Bronchial epithelial cell (primary cell): ENCODE data around the gene PTPRN2. TPM values are rescaled to one million over a fixed set of nuclear protein-coding genes. Genes with fewer than 3 reads are reported as not detected.

Source experiments
- DNase-seq: peaks from one replicate; pipeline ENCODE4 v3.0.0-alpha.2; 2010; ENCODE audit warnings: low read depth
- FAIRE-seq: peaks from 2 replicates; lab custom pipeline; 2011; peaks lifted over from hg19 to GRCh38; lab: Jason Lieb, UNC
- H3K27me3 ChIP-seq: 2 replicates; pipeline ENCODE4 v1.5.1; 2011; ENCODE audit warnings: low read length; ENCODE audit not compliant: control insufficient read depth, insufficient read depth
- H3K36me3 ChIP-seq: 2 replicates; pipeline ENCODE4 v1.5.1; 2011; ENCODE audit warnings: low read length; ENCODE audit not compliant: control insufficient read depth, insufficient read depth
- H3K4me3 ChIP-seq: 2 replicates; pipeline ENCODE4 v1.5.1; 2011; ENCODE audit warnings: mild to moderate bottlenecking, low read depth, low read length, control low read depth
- total RNA-seq: library from RNA; depleted of rRNA; stranded (reverse); fragments of >200 nt; gene quantifications from 2 replicates; pipeline ENCODE4 v1.2.1, GENCODE V29; 2014
- TF ChIP-seq, protein P1 (sequence below): IDR thresholded peaks from 2 replicates; pipeline ENCODE4 v1.5.1; 2011; ENCODE audit warnings: mild to moderate bottlenecking, moderate library complexity, low read length, control low read depth, inconsistent platforms; ENCODE audit not compliant: insufficient read depth, severe bottlenecking

Gene PTPRN2
- total RNA-seq, 1 donor from 2014 or later: 1.1 TPM

DNA sequence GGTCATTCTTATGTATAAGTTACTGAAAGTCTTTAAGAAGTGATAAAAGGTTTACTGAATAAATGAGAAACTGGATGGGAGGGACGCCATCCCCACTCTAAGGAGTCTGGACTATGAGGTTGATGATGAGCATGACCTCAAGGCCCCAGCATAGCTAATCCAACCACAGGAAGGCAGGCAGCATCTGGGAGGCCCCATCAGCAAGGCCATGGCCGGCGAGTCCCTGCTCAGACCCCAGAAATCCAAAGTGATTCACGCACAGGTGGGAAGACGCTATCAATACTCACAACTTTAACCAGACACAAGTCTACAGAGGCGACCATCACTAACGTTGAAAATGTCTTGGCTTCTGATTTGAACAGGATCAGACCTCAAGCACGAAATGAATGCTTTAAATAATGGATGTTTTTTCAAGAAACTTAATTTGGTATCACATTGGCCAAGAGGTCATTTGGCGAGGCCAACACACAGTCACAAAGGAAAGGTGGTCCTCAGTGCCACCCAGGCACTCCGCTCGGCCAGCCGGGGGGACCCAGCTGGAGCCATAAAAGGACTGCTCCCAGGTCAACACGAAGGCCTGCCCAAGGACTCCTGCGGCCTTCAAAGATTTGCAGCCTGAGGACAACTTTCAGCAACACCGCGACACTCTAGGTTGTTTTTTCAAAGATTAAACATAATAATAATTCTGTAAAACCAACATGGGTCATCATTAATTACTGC lies 228.5 kb downstream of the PTPRN2 start:
- Histone ChIP-seq H3K27me3 (no peaks in the 10 kb centered on the region), H3K4me3 (no peak overlapping the region), H3K36me3 (no peaks in the 10 kb centered on the region)
- FAIRE-seq (no peak), DNase-seq (no peak)
- TF ChIP-seq, protein P1, sequence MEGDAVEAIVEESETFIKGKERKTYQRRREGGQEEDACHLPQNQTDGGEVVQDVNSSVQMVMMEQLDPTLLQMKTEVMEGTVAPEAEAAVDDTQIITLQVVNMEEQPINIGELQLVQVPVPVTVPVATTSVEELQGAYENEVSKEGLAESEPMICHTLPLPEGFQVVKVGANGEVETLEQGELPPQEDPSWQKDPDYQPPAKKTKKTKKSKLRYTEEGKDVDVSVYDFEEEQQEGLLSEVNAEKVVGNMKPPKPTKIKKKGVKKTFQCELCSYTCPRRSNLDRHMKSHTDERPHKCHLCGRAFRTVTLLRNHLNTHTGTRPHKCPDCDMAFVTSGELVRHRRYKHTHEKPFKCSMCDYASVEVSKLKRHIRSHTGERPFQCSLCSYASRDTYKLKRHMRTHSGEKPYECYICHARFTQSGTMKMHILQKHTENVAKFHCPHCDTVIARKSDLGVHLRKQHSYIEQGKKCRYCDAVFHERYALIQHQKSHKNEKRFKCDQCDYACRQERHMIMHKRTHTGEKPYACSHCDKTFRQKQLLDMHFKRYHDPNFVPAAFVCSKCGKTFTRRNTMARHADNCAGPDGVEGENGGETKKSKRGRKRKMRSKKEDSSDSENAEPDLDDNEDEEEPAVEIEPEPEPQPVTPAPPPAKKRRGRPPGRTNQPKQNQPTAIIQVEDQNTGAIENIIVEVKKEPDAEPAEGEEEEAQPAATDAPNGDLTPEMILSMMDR: no peak

DNA sequence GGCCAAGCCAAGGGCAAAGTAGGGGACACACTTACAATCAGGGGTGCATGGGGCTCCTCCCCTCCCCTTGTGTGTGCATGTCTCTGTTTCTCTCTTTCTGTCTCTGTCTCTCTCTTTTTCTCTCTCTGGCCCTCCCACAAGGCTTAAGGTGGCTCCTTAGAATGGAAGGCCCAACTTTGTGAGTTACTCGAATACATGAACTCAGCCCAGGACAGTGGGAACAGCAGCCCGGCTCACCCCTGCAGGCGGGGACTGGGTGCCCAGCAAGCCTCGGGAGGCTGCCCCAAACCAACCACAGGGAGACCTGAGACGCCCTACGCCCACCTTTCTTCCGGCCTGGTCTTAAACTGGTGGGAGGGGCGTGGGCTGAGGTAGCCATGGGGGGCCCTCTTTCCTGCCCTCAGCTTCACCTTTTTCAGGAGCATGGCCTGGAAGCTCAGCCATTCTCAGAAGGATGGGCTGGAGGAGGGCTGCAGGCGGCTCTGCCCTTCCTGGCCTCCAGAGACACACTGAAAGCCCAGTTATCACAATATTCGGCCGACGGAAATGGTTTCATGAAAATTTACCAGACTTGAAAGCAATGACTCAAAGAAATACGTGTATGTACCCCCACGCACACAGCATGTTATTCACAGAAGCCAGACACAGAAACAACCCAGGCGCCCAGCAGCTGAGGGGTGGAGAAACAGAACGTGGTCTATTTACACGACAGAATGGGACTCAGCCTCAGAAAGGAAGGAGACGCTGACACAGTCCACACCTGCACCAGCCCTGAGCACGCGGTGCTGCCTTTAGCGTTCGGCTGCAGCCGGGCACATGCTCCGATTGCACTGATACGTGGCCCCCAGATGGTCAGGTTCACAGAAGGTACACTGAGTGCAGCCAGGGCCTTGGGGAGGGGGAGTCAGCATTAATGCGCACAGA lies 229.5 kb downstream of the PTPRN2 start:
- TF ChIP-seq, protein P1: no peak
- FAIRE-seq (no peak), DNase-seq (no peak)
- Histone ChIP-seq H3K4me3 (no peak overlapping the region), H3K27me3 (no peaks in the 10 kb centered on the region), H3K36me3 (no peaks in the 10 kb centered on the region)

DNA sequence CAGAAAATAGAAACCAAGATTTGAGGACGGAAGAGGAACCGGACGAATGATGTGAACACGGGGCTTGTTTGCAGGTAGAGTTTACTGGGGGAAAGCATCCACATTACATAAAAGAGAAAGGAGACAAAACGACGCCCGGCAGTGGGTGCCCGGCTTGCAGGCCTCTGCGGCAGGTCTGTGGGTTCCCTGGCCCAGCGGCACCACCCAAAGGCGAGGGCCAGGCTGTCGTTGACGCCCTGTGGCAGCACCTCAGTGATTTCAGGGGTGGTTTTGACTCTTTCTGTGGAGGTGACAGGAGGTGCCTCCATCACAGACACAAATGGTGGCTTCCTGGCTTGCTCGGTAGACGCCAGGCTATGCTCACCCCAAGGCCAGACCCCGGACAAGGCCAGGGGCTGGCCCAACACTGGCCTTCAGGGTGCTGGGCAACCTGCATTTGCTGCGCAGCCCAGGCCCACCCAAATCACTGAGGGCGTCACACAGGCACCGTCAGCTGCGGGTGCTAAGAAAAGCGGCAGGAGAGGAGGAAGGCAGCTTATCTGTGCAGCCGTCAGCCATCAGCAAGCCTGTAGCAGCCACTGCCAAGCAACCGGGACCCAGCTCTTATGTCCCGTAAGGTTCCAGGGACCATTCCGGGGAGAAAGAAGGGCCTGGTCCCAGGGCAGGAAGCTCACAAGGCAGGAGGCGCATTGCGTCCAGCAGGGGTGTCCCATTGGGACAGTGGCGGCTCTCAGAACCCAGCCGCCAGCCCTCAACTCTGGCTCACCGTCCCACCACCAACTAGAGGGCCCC lies 230.3 kb downstream of the PTPRN2 start:
- Histone ChIP-seq H3K36me3 (no peaks in the 10 kb centered on the region), H3K4me3 (no peak overlapping the region), H3K27me3 (no peaks in the 10 kb centered on the region)
- no peak for FAIRE-seq
- TF ChIP-seq, protein P1: no peak
- no peak for DNase-seq

DNA sequence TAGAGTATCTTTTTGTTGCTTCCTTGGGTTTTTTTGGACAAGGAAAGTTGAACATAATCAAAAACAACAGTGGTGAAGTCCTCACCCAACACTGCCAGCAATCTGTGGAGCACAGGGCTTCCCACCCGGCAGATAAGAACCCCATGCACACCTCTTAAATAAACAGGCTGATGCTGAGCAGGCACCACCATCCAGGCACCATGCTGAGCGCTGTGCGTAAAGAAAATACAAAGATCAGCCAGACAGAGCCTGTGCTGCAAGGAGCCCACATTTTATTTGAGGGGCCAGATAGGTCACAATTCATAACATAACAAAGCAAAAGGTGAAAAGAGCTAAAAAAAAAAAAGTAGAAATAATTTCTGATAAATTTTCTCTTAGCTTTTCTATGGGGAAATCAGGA lies 231.2 kb downstream of the PTPRN2 start:
- TF ChIP-seq, protein P1: no peak
- Histone ChIP-seq H3K27me3 (no peaks in the 10 kb centered on the region), H3K4me3 (no peak overlapping the region), H3K36me3 (no peaks in the 10 kb centered on the region)
- DNase-seq: no peak
- FAIRE-seq: no peak

DNA sequence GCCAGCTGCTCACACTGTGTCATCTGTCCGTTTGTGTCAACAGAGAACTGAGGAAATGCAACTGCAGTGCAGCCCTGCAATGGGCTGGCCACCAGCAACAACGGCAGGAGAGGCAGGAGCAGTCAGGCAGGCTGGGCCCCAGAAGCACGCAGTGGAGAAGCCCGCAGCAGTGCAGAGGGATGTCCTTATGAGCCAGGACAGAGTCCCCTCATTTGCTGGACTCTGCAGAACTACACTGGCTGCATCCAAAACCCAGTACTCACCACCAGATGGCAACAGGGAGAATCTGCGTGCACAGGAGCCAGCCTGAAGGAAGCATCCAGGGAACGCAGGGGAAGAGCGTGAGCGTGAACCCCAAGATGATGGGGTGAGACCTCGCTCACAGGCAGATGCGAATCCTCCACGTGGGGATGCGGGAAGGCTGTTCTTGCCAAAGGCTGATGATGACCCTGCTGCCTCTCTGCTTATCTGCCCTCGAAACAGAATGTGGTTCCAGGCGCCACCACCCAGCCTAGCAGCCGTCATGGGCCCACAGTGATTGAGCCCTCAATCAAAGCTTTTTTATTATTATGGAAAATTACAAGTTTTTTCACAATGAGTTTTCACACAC lies 232.1 kb downstream of the PTPRN2 start:
- TF ChIP-seq, protein P1: peak; percentile 38
- DNase-seq (peak; percentile 25), FAIRE-seq (peak; percentile 28)
- Histone ChIP-seq H3K36me3 (no peaks in the 10 kb centered on the region), H3K4me3 (no peak overlapping the region), H3K27me3 (no peaks in the 10 kb centered on the region)
